Measurements from ENCODE around the gene RBM33.

RBM33 gene

GRCh38 chr7:155759740-155760430, 115.4 kb downstream of the RBM33 start:
- DNase-seq, result no peak
- H3K23ac ChIP-seq (ENCODE audit: low read length in 2 of 2), result no peak overlapping the region
- H3K4ac ChIP-seq (ENCODE audit: low read depth in 1 of 2, low read length in 2 of 2), result no peak overlapping the region
- peaks cover 17 to 32% of the 10 kb centered on the region in 2 experiments for H3K36me3 ChIP-seq (ENCODE audit: control insufficient read depth in 1 of 2, insufficient read depth in 2 of 2, low read depth in 1 of 2, low read length in 2 of 2)
- no peak overlapping the region for H2AK5ac ChIP-seq (ENCODE audit: low read length, severe bottlenecking)
- H3K14ac ChIP-seq (ENCODE audit: low read length in 2 of 2), result no peak overlapping the region
- no peak overlapping the region for H2BK15ac ChIP-seq (ENCODE audit: low read depth, poor library complexity, severe bottlenecking)
- no peak overlapping the region for H4K91ac ChIP-seq (ENCODE audit: low read length)
- 95% methylated on average over 9 of the region's 9 CpGs for WGBS
- no peak overlapping the region for H3K18ac ChIP-seq (ENCODE audit: low read depth in 1 of 2, low read length in 2 of 2)
- H3K4me1 ChIP-seq (ENCODE audit: control insufficient read depth, insufficient read depth, low read depth, low read length), result peaks cover 26% of the 10 kb centered on the region
- no peak overlapping the region for H3K4me2 ChIP-seq (ENCODE audit: low read length, poor library complexity, severe bottlenecking)
- H2BK5ac ChIP-seq (ENCODE audit: low read depth, low read length, poor library complexity, severe bottlenecking), result no peak overlapping the region
- peaks cover 20% of the 10 kb centered on the region for H3K79me1 ChIP-seq (replicated peaks; ENCODE audit: low read length, poor library complexity, severe bottlenecking)
- no peaks in the 10 kb centered on the region for H3K27me3 ChIP-seq (ENCODE audit: control insufficient read depth in 1 of 2, insufficient read depth in 1 of 2, low read length in 2 of 2)
- no peak overlapping the region for H2BK120ac ChIP-seq (ENCODE audit: low read depth, low read length)
- no peak overlapping the region for H4K8ac ChIP-seq (ENCODE audit: low read length)
- H3K9me3 ChIP-seq (ENCODE audit: control insufficient read depth, low read length), result no peaks in the 10 kb centered on the region
- no peak overlapping the region for H3K27ac ChIP-seq (ENCODE audit: low read length, poor library complexity, severe bottlenecking)
- H3K4me3 ChIP-seq (ENCODE audit: insufficient read depth in 1 of 2, low read depth in 1 of 2, low read length in 2 of 2), result no peak overlapping the region
- no peak overlapping the region for H2AFZ ChIP-seq (ENCODE audit: low read depth, low read length)
- H2BK12ac ChIP-seq (ENCODE audit: low read length in 2 of 2), result no peak overlapping the region
- H3K9ac ChIP-seq (ENCODE audit: low read length), result no peak overlapping the region

DNA sequence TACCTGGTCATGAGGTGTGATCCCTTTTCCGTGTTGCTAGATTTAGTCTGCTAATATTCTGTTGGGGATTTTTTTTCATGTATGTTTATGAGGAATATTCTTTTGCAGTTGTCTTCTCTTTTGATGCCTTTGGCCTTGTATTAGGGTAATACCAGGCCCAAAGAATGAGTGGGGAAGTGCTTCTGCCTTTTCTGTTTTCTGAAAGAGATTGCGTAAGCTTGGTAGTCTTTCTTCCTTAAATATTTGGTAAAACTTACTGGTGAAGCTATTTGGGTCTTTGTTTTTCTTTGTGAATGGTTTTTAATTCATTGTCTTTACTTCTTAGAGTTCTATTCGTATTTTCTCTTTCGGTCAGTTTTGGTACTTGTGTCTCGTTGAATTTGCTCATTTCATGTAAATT, 116.7 kb downstream of the RBM33 start:
- DNase-seq, result no peak
- Histone ChIP-seq H3K14ac (ENCODE audit: low read length in 2 of 2) (no peak overlapping the region), H3K18ac (ENCODE audit: low read depth in 1 of 2, low read length in 2 of 2) (no peak overlapping the region), H3K4me3 (ENCODE audit: insufficient read depth in 1 of 2, low read depth in 1 of 2, low read length in 2 of 2) (no peak overlapping the region), H2BK5ac (ENCODE audit: low read depth, low read length, poor library complexity, severe bottlenecking) (no peak overlapping the region), H3K4me1 (ENCODE audit: control insufficient read depth, insufficient read depth, low read depth, low read length) (peaks cover 28% of the 10 kb centered on the region), H2BK120ac (ENCODE audit: low read depth, low read length) (no peak overlapping the region), H2AFZ (ENCODE audit: low read depth, low read length) (no peak overlapping the region), H3K4me2 (ENCODE audit: low read length, poor library complexity, severe bottlenecking) (no peak overlapping the region), H3K27ac (ENCODE audit: low read length, poor library complexity, severe bottlenecking) (no peak overlapping the region), H4K91ac (ENCODE audit: low read length) (no peak overlapping the region), H2BK15ac (ENCODE audit: low read depth, poor library complexity, severe bottlenecking) (no peak overlapping the region), H3K27me3 (ENCODE audit: control insufficient read depth in 1 of 2, insufficient read depth in 1 of 2, low read length in 2 of 2) (no peaks in the 10 kb centered on the region), H3K9ac (ENCODE audit: low read length) (no peak overlapping the region), H3K79me1 (replicated peaks; ENCODE audit: low read length, poor library complexity, severe bottlenecking) (peaks cover 26% of the 10 kb centered on the region), H2AK5ac (ENCODE audit: low read length, severe bottlenecking) (no peak overlapping the region), H3K23ac (ENCODE audit: low read length in 2 of 2) (no peak overlapping the region), H3K36me3 (ENCODE audit: control insufficient read depth in 1 of 2, insufficient read depth in 2 of 2, low read depth in 1 of 2, low read length in 2 of 2) (peaks cover 24 to 45% of the 10 kb centered on the region in 2 experiments), H3K4ac (ENCODE audit: low read depth in 1 of 2, low read length in 2 of 2) (no peak overlapping the region), H3K9me3 (ENCODE audit: control insufficient read depth, low read length) (no peaks in the 10 kb centered on the region), H2BK12ac (ENCODE audit: low read length in 2 of 2) (no peak overlapping the region), H4K8ac (ENCODE audit: low read length) (no peak overlapping the region)
- WGBS, result 98% methylated on average over 5 of the region's 5 CpGs

DNA sequence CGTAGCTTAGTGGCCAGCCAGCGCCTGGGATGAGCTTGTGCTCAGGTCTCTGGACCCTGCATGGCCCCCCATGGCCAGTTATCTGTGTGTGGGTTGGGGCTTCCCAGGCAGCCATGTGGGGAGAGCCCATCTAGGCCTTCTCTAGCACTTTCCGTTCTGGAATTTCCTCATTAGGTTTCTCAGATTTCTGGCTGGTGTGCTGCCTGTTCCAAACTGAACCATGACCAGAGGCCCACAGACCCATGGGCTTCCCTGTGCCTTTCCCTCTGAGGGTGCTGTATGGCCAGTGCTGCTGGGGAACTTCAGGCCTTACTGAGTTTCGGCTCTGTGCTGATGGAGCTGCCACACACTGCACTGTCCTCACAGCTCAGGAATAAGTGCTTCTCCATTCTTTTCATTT, 117.6 kb downstream of the RBM33 start:
- Histone ChIP-seq H2AK5ac (ENCODE audit: low read length, severe bottlenecking) (peak overlapping the region; percentile 3), H2BK5ac (ENCODE audit: low read depth, low read length, poor library complexity, severe bottlenecking) (no peak overlapping the region), H3K18ac (ENCODE audit: low read depth in 1 of 2, low read length in 2 of 2) (no peak overlapping the region), H2BK120ac (ENCODE audit: low read depth, low read length) (no peak overlapping the region), H3K23ac (ENCODE audit: low read length in 2 of 2) (no peak overlapping the region), H2AFZ (ENCODE audit: low read depth, low read length) (no peak overlapping the region), H3K4me3 (ENCODE audit: insufficient read depth in 1 of 2, low read depth in 1 of 2, low read length in 2 of 2) (no peak overlapping the region), H3K4ac (ENCODE audit: low read depth in 1 of 2, low read length in 2 of 2) (no peak overlapping the region), H3K79me1 (replicated peaks; ENCODE audit: low read length, poor library complexity, severe bottlenecking) (peaks cover 24% of the 10 kb centered on the region), H2BK12ac (ENCODE audit: low read length in 2 of 2) (peak overlapping the region in 1 of 2 experiments; percentile 57), H3K4me1 (ENCODE audit: control insufficient read depth, insufficient read depth, low read depth, low read length) (peaks cover 28% of the 10 kb centered on the region), H4K91ac (ENCODE audit: low read length) (no peak overlapping the region), H2BK15ac (ENCODE audit: low read depth, poor library complexity, severe bottlenecking) (no peak overlapping the region), H3K9ac (ENCODE audit: low read length) (no peak overlapping the region), H3K14ac (ENCODE audit: low read length in 2 of 2) (no peak overlapping the region), H3K9me3 (ENCODE audit: control insufficient read depth, low read length) (no peaks in the 10 kb centered on the region), H3K27me3 (ENCODE audit: control insufficient read depth in 1 of 2, insufficient read depth in 1 of 2, low read length in 2 of 2) (no peaks in the 10 kb centered on the region), H4K8ac (ENCODE audit: low read length) (peak overlapping the region; percentile 55), H3K4me2 (ENCODE audit: low read length, poor library complexity, severe bottlenecking) (no peak overlapping the region), H3K36me3 (ENCODE audit: control insufficient read depth in 1 of 2, insufficient read depth in 2 of 2, low read depth in 1 of 2, low read length in 2 of 2) (peaks cover 28 to 48% of the 10 kb centered on the region in 2 experiments), H3K27ac (ENCODE audit: low read length, poor library complexity, severe bottlenecking) (no peak overlapping the region)
- WGBS, result 96% methylated on average over 3 of the region's 4 CpGs
- no peak for DNase-seq

- Histone ChIP-seq H2BK5ac (ENCODE audit: low read depth, low read length, poor library complexity, severe bottlenecking) (no peak overlapping the region), H2BK15ac (ENCODE audit: low read depth, poor library complexity, severe bottlenecking) (no peak overlapping the region), H3K79me1 (replicated peaks; ENCODE audit: low read length, poor library complexity, severe bottlenecking) (peaks cover 27% of the 10 kb centered on the region), H3K4me1 (ENCODE audit: control insufficient read depth, insufficient read depth, low read depth, low read length) (peaks cover 30% of the 10 kb centered on the region), H3K27me3 (ENCODE audit: control insufficient read depth in 1 of 2, insufficient read depth in 1 of 2, low read length in 2 of 2) (no peaks in the 10 kb centered on the region), H3K4ac (ENCODE audit: low read depth in 1 of 2, low read length in 2 of 2) (no peak overlapping the region), H4K91ac (ENCODE audit: low read length) (no peak overlapping the region), H3K4me2 (ENCODE audit: low read length, poor library complexity, severe bottlenecking) (no peak overlapping the region), H3K36me3 (ENCODE audit: control insufficient read depth in 1 of 2, insufficient read depth in 2 of 2, low read depth in 1 of 2, low read length in 2 of 2) (peaks cover 31 to 54% of the 10 kb centered on the region in 2 experiments), H3K23ac (ENCODE audit: low read length in 2 of 2) (no peak overlapping the region), H3K18ac (ENCODE audit: low read depth in 1 of 2, low read length in 2 of 2) (peak overlapping the region in 1 of 2 experiments; percentile 10), H2BK120ac (ENCODE audit: low read depth, low read length) (no peak overlapping the region), H2BK12ac (ENCODE audit: low read length in 2 of 2) (no peak overlapping the region), H2AFZ (ENCODE audit: low read depth, low read length) (no peak overlapping the region), H3K9ac (ENCODE audit: low read length) (no peak overlapping the region), H4K8ac (ENCODE audit: low read length) (peak overlapping the region; percentile 19), H3K27ac (ENCODE audit: low read length, poor library complexity, severe bottlenecking) (peak overlapping the region; percentile 96), H3K14ac (ENCODE audit: low read length in 2 of 2) (no peak overlapping the region), H3K9me3 (ENCODE audit: control insufficient read depth, low read length) (no peaks in the 10 kb centered on the region), H2AK5ac (ENCODE audit: low read length, severe bottlenecking) (peak overlapping the region; percentile 75), H3K4me3 (ENCODE audit: insufficient read depth in 1 of 2, low read depth in 1 of 2, low read length in 2 of 2) (no peak overlapping the region)
- DNase-seq, result no peak
- 66% methylated on average over 10 of the region's 10 CpGs for WGBS
Observed at GRCh38 chr7:155762655-155763054, 118.2 kb downstream of the RBM33 start.
